ENCODE results near the gene PEX14. TPM values are rescaled to one million over a fixed set of nuclear protein-coding genes. Genes with fewer than 3 reads are reported as not detected.

Gene PEX14
- total RNA-seq, 6 experiments from 2014 or later: 23.1 to 28.4 (median 26.0) TPM

DNA sequence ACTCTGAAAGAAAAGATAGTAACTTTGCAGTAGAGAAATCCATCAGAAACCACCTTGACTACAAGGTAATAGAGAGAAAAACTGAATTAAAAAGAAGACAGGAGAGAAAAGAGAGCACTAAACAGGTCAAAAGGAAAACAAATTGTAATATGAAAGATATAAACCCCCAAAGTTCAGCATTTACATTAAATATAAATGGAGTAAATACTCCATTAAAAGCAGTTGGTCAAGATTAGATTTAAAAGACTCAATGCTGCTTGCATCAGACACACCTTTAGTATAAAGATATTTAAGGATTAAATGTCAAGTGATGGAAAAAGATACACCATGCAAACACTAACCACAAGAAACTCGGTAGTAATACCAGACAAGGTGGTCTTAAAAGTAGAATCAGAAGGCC lies 110.5 kb downstream of the PEX14 start:
- Mint-ChIP-seq H3K27me3 (ENCODE audit: insufficient read depth) (peaks cover 3% of the 10 kb centered on the region), H3K4me1 (ENCODE audit: low read depth) (peaks cover 6% of the 10 kb centered on the region; the same call in 1 of the 2 replicates), H3K27ac (no peak overlapping the region), H3K9me3 (no peaks in the 10 kb centered on the region), H3K36me3 (ENCODE audit: low read depth) (peaks cover 15% of the 10 kb centered on the region), H3K4me3 (no peak overlapping the region)
- TF ChIP-seq, protein P1, sequence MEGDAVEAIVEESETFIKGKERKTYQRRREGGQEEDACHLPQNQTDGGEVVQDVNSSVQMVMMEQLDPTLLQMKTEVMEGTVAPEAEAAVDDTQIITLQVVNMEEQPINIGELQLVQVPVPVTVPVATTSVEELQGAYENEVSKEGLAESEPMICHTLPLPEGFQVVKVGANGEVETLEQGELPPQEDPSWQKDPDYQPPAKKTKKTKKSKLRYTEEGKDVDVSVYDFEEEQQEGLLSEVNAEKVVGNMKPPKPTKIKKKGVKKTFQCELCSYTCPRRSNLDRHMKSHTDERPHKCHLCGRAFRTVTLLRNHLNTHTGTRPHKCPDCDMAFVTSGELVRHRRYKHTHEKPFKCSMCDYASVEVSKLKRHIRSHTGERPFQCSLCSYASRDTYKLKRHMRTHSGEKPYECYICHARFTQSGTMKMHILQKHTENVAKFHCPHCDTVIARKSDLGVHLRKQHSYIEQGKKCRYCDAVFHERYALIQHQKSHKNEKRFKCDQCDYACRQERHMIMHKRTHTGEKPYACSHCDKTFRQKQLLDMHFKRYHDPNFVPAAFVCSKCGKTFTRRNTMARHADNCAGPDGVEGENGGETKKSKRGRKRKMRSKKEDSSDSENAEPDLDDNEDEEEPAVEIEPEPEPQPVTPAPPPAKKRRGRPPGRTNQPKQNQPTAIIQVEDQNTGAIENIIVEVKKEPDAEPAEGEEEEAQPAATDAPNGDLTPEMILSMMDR (IDR thresholded peaks at IDR 0.05): no peak
- no peak for DNase-seq

DNA sequence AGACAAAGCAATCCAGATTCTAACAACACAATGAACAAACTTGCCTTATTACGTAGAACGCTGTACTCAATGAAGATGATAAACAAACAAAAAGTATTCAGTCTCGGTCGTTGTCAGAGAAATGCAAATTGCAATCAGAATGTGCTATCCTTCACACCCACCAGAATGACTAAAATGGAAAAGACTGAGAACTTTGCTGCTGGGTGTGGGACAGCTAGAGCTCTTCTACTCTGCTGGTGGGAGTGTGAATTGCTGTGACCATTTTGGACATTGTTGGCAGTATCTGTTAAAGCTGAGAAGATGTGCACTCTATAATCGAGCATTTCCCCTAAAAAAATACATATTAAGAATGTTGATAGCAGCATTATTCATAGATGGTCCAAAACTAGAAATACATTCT lies 111.4 kb downstream of the PEX14 start:
- peaks cover 6% of the 10 kb centered on the region; the same call in 1 of the 2 replicates for H3K4me1 Mint-ChIP-seq (ENCODE audit: low read depth)
- no peak for DNase-seq
- no peak overlapping the region for H3K27ac Mint-ChIP-seq
- peaks cover 1% of the 10 kb centered on the region for H3K27me3 Mint-ChIP-seq (ENCODE audit: insufficient read depth)
- TF ChIP-seq, protein P1 (IDR thresholded peaks at IDR 0.05): no peak
- H3K36me3 Mint-ChIP-seq (ENCODE audit: low read depth): peaks cover 15% of the 10 kb centered on the region
- H3K4me3 Mint-ChIP-seq: no peak overlapping the region
- H3K9me3 Mint-ChIP-seq: no peaks in the 10 kb centered on the region

DNA sequence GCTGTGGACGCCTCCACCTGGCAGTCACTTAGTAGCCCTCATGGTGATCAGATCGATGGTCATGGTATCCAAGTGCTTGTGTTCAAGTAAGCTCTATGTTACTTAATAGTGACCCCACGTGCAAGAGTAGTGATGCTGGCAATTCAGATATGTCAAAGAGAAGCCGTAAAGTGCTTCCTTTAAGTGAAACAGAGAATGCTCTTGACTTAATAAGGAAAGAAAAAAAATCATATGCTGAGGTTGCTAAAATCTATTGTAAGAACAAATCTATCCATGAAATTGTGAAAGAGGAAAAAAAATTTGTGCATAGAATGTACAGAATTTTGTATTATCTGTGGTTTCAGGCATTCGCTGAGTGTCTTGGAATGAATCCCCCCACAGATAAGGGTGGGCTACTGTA lies 113.9 kb downstream of the PEX14 start:
- H3K27me3 Mint-ChIP-seq (ENCODE audit: insufficient read depth): peaks cover 4% of the 10 kb centered on the region
- DNase-seq: no peak
- TF ChIP-seq, protein P1 (IDR thresholded peaks at IDR 0.05): no peak
- H3K4me1 Mint-ChIP-seq (ENCODE audit: low read depth): peaks cover 6% of the 10 kb centered on the region; the same call in 1 of the 2 replicates
- no peak overlapping the region for H3K4me3 Mint-ChIP-seq
- H3K27ac Mint-ChIP-seq: no peak overlapping the region
- no peaks in the 10 kb centered on the region for H3K9me3 Mint-ChIP-seq
- peaks cover 15% of the 10 kb centered on the region for H3K36me3 Mint-ChIP-seq (ENCODE audit: low read depth)

DNA sequence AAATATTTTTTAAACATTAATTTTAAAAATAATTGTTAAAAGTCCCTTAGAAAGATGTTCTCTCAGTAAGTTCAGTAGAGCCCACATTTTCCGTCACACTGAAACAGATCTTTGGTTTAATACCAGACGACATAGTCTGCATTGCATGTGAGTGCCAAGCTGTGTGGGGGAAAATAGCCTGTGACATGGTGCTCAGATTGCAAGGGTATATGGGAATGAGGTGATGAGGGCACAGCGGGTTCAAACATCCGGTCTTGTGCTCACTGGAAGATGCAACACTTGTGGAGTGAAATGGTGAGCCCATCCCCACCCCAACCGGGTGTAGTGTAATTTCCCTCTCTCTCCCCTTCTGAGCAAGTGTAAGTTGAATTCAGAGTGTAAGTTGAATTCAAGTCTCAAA lies 114.3 kb downstream of the PEX14 start:
- Mint-ChIP-seq H3K27me3 (ENCODE audit: insufficient read depth) (peaks cover 4% of the 10 kb centered on the region), H3K4me1 (ENCODE audit: low read depth) (peaks cover 6% of the 10 kb centered on the region; the same call in 1 of the 2 replicates), H3K9me3 (no peaks in the 10 kb centered on the region), H3K4me3 (no peak overlapping the region), H3K36me3 (ENCODE audit: low read depth) (peaks cover 12% of the 10 kb centered on the region), H3K27ac (no peak overlapping the region)
- DNase-seq: no peak
- TF ChIP-seq, protein P1 (IDR thresholded peaks at IDR 0.05): no peak

DNA sequence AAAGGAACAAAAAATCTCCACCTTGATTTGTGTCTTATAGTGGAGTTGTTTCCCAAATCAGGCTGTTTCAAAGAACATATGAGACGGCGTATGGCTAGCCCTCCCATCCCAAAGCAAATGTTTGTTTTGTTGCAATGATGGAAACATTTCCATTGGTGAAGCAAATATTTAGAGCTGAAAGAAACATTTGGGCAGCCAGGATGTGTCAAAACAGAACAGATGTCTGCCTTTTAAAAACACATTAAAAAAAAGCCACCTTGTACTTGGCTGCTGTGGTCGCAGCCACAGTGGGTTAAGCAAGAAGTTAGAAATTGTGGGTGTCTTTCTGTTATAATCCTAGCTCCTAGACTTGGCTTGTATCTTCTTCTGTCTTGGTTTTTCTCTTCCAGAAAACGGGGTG lies 116.3 kb downstream of the PEX14 start:
- no peak for DNase-seq
- Mint-ChIP-seq H3K27ac (no peak overlapping the region), H3K4me3 (no peak overlapping the region), H3K4me1 (ENCODE audit: low read depth) (peaks cover 20% of the 10 kb centered on the region), H3K27me3 (ENCODE audit: insufficient read depth) (peaks cover 3% of the 10 kb centered on the region), H3K36me3 (ENCODE audit: low read depth) (no peaks in the 10 kb centered on the region; the same call in none of the 2 replicates), H3K9me3 (no peaks in the 10 kb centered on the region)
- TF ChIP-seq, protein P1 (IDR thresholded peaks at IDR 0.05): no peak

DNA sequence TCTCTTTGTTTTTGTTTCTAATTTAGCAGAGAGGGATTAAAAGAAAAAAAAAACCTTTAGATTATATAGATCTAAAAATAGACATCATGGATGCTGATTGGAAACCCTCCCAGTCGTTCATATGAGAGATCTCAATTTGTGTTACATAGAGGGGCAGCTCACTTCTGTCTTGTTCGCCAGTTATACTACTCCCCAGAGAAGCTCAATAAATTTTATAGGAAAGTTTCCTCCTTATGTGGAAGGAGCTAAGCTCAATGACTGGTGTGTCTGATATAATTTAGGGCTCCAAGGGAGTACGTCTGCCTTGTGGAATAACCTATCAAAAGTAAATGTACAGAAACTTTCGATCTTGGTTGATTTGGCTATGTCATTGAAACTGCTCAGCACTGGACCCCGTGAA lies 117.6 kb downstream of the PEX14 start:
- no peak for DNase-seq
- no peak overlapping the region for H3K4me3 Mint-ChIP-seq
- H3K9me3 Mint-ChIP-seq: no peaks in the 10 kb centered on the region
- H3K27ac Mint-ChIP-seq: no peak overlapping the region
- TF ChIP-seq, protein P1 (IDR thresholded peaks at IDR 0.05): no peak
- peaks cover 29% of the 10 kb centered on the region for H3K4me1 Mint-ChIP-seq (ENCODE audit: low read depth)
- H3K36me3 Mint-ChIP-seq (ENCODE audit: low read depth): no peaks in the 10 kb centered on the region; the same call in 1 of the 2 replicates
- H3K27me3 Mint-ChIP-seq (ENCODE audit: insufficient read depth): peaks cover 3% of the 10 kb centered on the region

Data from HFFc6 (cell line).